ENCODE results near the gene KRTAP10-1. TPM values are rescaled to one million over a fixed set of nuclear protein-coding genes. Genes with fewer than 3 reads are reported as not detected.

Gene KRTAP10-1
- total and polyA plus RNA-seq, 2 of the 8 experiments (the other 6 are each of a cell fraction or from before 2014, with no cell fraction given): 0.08 TPM; not detected in 1

GRCh38 chr21:44511938-44512275 lies 28.1 kb downstream of the KRTAP10-1 start:
- H3K79me1 ChIP-seq (ENCODE audit: low read depth, low read length): no peaks in the 10 kb centered on the region
- 0 out of 2 replicates have a peak, but pooled peaks cover 2% of the 10 kb centered on the region for H3K23me2 ChIP-seq (ENCODE audit: low read depth, low read length)
- H3K36me3 ChIP-seq (ENCODE audit: control insufficient read depth in 2 of 4, insufficient read depth in 4 of 4, low read length in 3 of 4): peaks cover 0 to 8% (median 8%) of the 10 kb centered on the region in 4 experiments; a peak in 4 of 8 replicates
- H3K9ac ChIP-seq (replicated peaks in 1 of 4; ENCODE audit: extremely low read depth in 1 of 4, low read depth in 3 of 4, low read length in 3 of 4): no peak overlapping the region
- H2BK12ac ChIP-seq (ENCODE audit: low read depth, low read length): no peak overlapping the region
- no peak overlapping the region for H2AK5ac ChIP-seq (ENCODE audit: low read depth, low read length)
- no peak overlapping the region for H4K5ac ChIP-seq (ENCODE audit: insufficient read length, low read depth, low read length)
- no peak overlapping the region for H3K56ac ChIP-seq (replicated peaks; ENCODE audit: insufficient read length, low read depth, low read length)
- TF ChIP-seq POLR2A (IDR thresholded peaks at IDR 0.05; ENCODE audit: control extremely low read depth in 1 of 2, low read depth in 2 of 2, low read length in 2 of 2) (no peak), EGR1 (IDR thresholded peaks at IDR 0.05; ENCODE audit: borderline replicate concordance, low read depth, low read length) (no peak), SAP30 (IDR thresholded peaks at IDR 0.05; ENCODE audit: insufficient read depth, insufficient replicate concordance, low read length) (no peak), KDM1A (IDR thresholded peaks at IDR 0.05; ENCODE audit: borderline replicate concordance, low read length) (no peak), PHF8 (conservative IDR thresholded peaks at IDR 0.05; ENCODE audit: low read depth, low read length) (no peak), GTF2F1 (IDR thresholded peaks at IDR 0.05; ENCODE audit: borderline replicate concordance, low read depth, low read length) (no peak), BRCA1 (IDR thresholded peaks at IDR 0.05; ENCODE audit: low read depth, low read length) (no peak), ATF2 (IDR thresholded peaks at IDR 0.05; ENCODE audit: low read length) (no peak), JUN (IDR thresholded peaks at IDR 0.05; ENCODE audit: low read depth, low read length) (no peak), NANOG (IDR thresholded peaks at IDR 0.05; ENCODE audit: insufficient read depth, low read depth, low read length, poor library complexity, severe bottlenecking) (no peak), FOSL1 (IDR thresholded peaks at IDR 0.05; ENCODE audit: insufficient read depth, low read depth, low read length) (no peak)
- TF ChIP-seq, protein P1, sequence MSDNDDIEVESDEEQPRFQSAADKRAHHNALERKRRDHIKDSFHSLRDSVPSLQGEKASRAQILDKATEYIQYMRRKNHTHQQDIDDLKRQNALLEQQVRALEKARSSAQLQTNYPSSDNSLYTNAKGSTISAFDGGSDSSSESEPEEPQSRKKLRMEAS (IDR thresholded peaks at IDR 0.05): no peak
- H3K27me3 ChIP-seq (replicated peaks in 1 of 4; ENCODE audit: control insufficient read depth in 3 of 4, extremely low read depth in 1 of 4, insufficient read depth in 3 of 4, low read length in 3 of 4): no peaks in the 10 kb centered on the region
- no peak overlapping the region for H3K4me3 ChIP-seq (ENCODE audit: extremely low read depth in 1 of 4, insufficient read depth in 2 of 4, low read depth in 3 of 4, low read length in 4 of 4)
- no peak overlapping the region for H4K8ac ChIP-seq (ENCODE audit: extremely low read depth, insufficient read depth, low read length)
- H3K4me1 ChIP-seq (replicated peaks in 1 of 4; ENCODE audit: control insufficient read depth in 3 of 4, insufficient read depth in 4 of 4, low read length in 3 of 4): no peaks in the 10 kb centered on the region; a peak in 2 of 7 replicates
- H3K14ac ChIP-seq (ENCODE audit: insufficient read length): no peak overlapping the region
- CTCF ChIA-PET (ENCODE audit: partially characterized antibody): interaction anchor here (0.6 to 4.0 kb wide), 4 partner anchors 8 to 751 kb away, joined by 3 to 21 read pairs (median 10); no protein-coding TSS in a partner anchor
- 89% methylated on average over 7 of the region's 8 CpGs; no CpG with 5 or more reads in 1 of the 2 experiments for WGBS, 2 experiments (ENCODE audit: extremely low coverage in 1 of 2, insufficient coverage in 1 of 2, insufficient read length in 1 of 2, insufficient replicate concordance in 2 of 2, low coverage in 1 of 2, low lambda C conversion rate in 2 of 2, missing lambda C conversion rate in 1 of 2)
- no peak overlapping the region for H4K91ac ChIP-seq (replicated peaks; ENCODE audit: insufficient read length, low read length)
- H3K27ac ChIP-seq (ENCODE audit: low read depth, low read length): no peak overlapping the region
- H3K23ac ChIP-seq (ENCODE audit: insufficient read length): no peak overlapping the region
- no peak overlapping the region for H2BK120ac ChIP-seq (replicated peaks; ENCODE audit: low read depth, low read length)
- no peak overlapping the region for H2BK5ac ChIP-seq (ENCODE audit: low read depth, low read length)
- no peak overlapping the region for H3K18ac ChIP-seq (ENCODE audit: extremely low read depth, low read length)
- H4K20me1 ChIP-seq (replicated peaks in 1 of 2; ENCODE audit: control insufficient read depth in 1 of 2, insufficient read depth in 2 of 2, low read length in 2 of 2): peaks cover 3 to 6% of the 10 kb centered on the region in 2 experiments
- FAIRE-seq (no peak), DNase-seq (ENCODE audit: low read depth in 1 of 2, low spot score in 2 of 2) (no peak)
- H3K9me3 ChIP-seq (ENCODE audit: insufficient read depth in 2 of 2, low read depth in 1 of 2, low read length in 1 of 2): no peaks in the 10 kb centered on the region
- no peaks in the 10 kb centered on the region for H3K79me2 ChIP-seq (ENCODE audit: control insufficient read depth in 1 of 2, insufficient read depth in 2 of 2, low read length in 2 of 2)
- no peak overlapping the region for H3K4me2 ChIP-seq (ENCODE audit: insufficient read depth in 1 of 2, low read depth in 2 of 2, low read length in 2 of 2)
- no peak overlapping the region for H2BK15ac ChIP-seq (ENCODE audit: low read length)
- H2AFZ ChIP-seq (ENCODE audit: low read length): no peak overlapping the region
- POLR2A ChIA-PET (ENCODE audit: partially characterized antibody): no interaction called here
- no peak overlapping the region for H3K4ac ChIP-seq (replicated peaks; ENCODE audit: insufficient read length, low read depth, low read length)
- no peak overlapping the region for H2BK20ac ChIP-seq (ENCODE audit: low read length)

All from H1 (cell line).